Measurements from ENCODE around the gene MIDN.

DNA sequence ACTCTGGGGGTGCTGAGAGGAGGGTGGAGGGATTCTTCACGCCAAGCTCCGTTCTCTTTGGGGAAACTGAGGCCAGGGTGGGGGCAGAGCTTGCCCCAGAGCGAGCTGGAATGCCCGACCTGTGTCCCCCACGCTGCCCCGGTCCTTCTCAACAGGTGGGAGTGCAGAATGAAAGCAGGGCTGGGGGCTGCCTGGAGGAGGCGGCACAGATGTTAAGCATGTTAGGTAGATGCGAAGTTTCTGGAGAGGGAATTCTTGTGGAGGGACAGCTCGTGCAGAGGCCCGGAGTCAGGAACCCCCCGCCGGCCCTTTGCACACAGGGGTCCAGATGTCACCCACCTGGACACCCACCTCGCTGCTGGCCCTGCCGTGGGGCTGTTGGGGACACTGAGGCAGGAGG lies 46.3 kb downstream of the MIDN start:
- TF ChIP-seq, protein P1, sequence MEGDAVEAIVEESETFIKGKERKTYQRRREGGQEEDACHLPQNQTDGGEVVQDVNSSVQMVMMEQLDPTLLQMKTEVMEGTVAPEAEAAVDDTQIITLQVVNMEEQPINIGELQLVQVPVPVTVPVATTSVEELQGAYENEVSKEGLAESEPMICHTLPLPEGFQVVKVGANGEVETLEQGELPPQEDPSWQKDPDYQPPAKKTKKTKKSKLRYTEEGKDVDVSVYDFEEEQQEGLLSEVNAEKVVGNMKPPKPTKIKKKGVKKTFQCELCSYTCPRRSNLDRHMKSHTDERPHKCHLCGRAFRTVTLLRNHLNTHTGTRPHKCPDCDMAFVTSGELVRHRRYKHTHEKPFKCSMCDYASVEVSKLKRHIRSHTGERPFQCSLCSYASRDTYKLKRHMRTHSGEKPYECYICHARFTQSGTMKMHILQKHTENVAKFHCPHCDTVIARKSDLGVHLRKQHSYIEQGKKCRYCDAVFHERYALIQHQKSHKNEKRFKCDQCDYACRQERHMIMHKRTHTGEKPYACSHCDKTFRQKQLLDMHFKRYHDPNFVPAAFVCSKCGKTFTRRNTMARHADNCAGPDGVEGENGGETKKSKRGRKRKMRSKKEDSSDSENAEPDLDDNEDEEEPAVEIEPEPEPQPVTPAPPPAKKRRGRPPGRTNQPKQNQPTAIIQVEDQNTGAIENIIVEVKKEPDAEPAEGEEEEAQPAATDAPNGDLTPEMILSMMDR (conservative IDR thresholded peaks at IDR 0.05; ENCODE audit: low read depth, low read length), result no peak
- TF ChIP-seq POLR2A (IDR thresholded peaks at IDR 0.05; ENCODE audit: low read depth, low read length) (no peak), CHD1 (IDR thresholded peaks at IDR 0.05; ENCODE audit: low read depth, low read length) (no peak), RAD21 (IDR thresholded peaks at IDR 0.05; ENCODE audit: low read length) (no peak), SMC3 (IDR thresholded peaks at IDR 0.05; ENCODE audit: low read depth, low read length) (no peak), RFX5 (IDR thresholded peaks at IDR 0.05; ENCODE audit: low read depth, low read length) (no peak), BHLHE40 (IDR thresholded peaks at IDR 0.05; ENCODE audit: low read depth, low read length) (no peak), RCOR1 (IDR thresholded peaks at IDR 0.05; ENCODE audit: insufficient replicate concordance, low read length) (no peak), MXI1 (IDR thresholded peaks at IDR 0.05; ENCODE audit: borderline replicate concordance, low read depth, low read length) (no peak), CEBPB (IDR thresholded peaks at IDR 0.05; ENCODE audit: low read depth, low read length) (no peak), MAFK (IDR thresholded peaks at IDR 0.05; ENCODE audit: low read depth, low read length) (no peak), NFE2L2 (IDR thresholded peaks at IDR 0.05; ENCODE audit: low read depth, low read length) (no peak)
- TF ChIP-seq, protein P2, sequence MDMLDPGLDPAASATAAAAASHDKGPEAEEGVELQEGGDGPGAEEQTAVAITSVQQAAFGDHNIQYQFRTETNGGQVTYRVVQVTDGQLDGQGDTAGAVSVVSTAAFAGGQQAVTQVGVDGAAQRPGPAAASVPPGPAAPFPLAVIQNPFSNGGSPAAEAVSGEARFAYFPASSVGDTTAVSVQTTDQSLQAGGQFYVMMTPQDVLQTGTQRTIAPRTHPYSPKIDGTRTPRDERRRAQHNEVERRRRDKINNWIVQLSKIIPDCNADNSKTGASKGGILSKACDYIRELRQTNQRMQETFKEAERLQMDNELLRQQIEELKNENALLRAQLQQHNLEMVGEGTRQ (IDR thresholded peaks at IDR 0.05; ENCODE audit: low read depth, low read length), result no peak
- TF ChIP-seq, protein P3, sequence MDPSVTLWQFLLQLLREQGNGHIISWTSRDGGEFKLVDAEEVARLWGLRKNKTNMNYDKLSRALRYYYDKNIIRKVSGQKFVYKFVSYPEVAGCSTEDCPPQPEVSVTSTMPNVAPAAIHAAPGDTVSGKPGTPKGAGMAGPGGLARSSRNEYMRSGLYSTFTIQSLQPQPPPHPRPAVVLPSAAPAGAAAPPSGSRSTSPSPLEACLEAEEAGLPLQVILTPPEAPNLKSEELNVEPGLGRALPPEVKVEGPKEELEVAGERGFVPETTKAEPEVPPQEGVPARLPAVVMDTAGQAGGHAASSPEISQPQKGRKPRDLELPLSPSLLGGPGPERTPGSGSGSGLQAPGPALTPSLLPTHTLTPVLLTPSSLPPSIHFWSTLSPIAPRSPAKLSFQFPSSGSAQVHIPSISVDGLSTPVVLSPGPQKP (IDR thresholded peaks at IDR 0.05; ENCODE audit: borderline replicate concordance, low read depth, low read length), result no peak
